ENCODE measurements around the gene SRGAP1. TPM values are rescaled to one million over a fixed set of nuclear protein-coding genes. Genes with fewer than 3 reads are reported as not detected.

The SRGAP1 gene
- total RNA-seq, 6 experiments from 2014 or later: 1.3 to 5.0 (median 3.0) TPM

GRCh38 chr12:63982604-63983295, 138.2 kb downstream of the SRGAP1 start:
- H3K4me1 ChIP-seq: no peaks in the 10 kb centered on the region
- intact Hi-C loops (cut with DNase I): no loop called here
- TF ChIP-seq POLR2A (IDR thresholded peaks at IDR 0.05): no peak
- TF ChIP-seq, protein P1, sequence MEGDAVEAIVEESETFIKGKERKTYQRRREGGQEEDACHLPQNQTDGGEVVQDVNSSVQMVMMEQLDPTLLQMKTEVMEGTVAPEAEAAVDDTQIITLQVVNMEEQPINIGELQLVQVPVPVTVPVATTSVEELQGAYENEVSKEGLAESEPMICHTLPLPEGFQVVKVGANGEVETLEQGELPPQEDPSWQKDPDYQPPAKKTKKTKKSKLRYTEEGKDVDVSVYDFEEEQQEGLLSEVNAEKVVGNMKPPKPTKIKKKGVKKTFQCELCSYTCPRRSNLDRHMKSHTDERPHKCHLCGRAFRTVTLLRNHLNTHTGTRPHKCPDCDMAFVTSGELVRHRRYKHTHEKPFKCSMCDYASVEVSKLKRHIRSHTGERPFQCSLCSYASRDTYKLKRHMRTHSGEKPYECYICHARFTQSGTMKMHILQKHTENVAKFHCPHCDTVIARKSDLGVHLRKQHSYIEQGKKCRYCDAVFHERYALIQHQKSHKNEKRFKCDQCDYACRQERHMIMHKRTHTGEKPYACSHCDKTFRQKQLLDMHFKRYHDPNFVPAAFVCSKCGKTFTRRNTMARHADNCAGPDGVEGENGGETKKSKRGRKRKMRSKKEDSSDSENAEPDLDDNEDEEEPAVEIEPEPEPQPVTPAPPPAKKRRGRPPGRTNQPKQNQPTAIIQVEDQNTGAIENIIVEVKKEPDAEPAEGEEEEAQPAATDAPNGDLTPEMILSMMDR (IDR thresholded peaks at IDR 0.05): no peak
- no peaks in the 10 kb centered on the region for H3K9me3 ChIP-seq
- no peak for DNase-seq
- no peaks in the 10 kb centered on the region for H3K36me3 ChIP-seq
- ATAC-seq: no peak
- H3K27ac ChIP-seq: no peak overlapping the region
- H3K4me3 ChIP-seq: no peak overlapping the region
- H3K27me3 ChIP-seq: no peaks in the 10 kb centered on the region
- WGBS (ENCODE audit: insufficient coverage, low coverage, low lambda C conversion rate, missing lambda C conversion rate): 95% methylated on average over 4 of the region's 4 CpGs

DNA sequence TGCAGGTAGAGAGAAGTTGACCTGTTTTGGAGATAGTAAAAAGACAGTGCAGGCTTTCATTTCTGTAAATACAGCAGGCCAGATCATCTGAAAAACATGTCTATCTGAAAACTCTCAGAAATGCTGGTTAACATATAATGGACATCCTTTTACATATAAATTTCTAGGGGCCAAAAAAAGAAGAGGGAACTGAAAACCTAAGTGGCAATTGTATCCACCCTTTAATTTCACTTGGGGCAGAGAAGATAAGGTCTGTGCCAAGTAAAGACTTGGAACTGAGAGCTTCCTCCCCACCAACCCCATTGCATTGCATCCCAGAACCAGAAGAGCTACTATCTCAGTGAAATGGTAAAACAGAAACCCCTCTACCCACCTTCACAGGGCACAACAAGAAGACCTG, 141.0 kb downstream of the SRGAP1 start:
- TF ChIP-seq, protein P1 (IDR thresholded peaks at IDR 0.05): no peak
- no peak for TF ChIP-seq POLR2A (IDR thresholded peaks at IDR 0.05)
- Histone ChIP-seq H3K4me3 (no peak overlapping the region), H3K27ac (no peak overlapping the region), H3K9me3 (no peaks in the 10 kb centered on the region), H3K4me1 (no peaks in the 10 kb centered on the region), H3K27me3 (no peaks in the 10 kb centered on the region), H3K36me3 (no peaks in the 10 kb centered on the region)
- DNase-seq: no peak
- intact Hi-C loops (cut with DNase I): no loop called here
- ATAC-seq: no peak

GRCh38 chr12:63985945-63986344, 141.4 kb downstream of the SRGAP1 start:
- intact Hi-C loops (cut with DNase I): no loop called here
- ATAC-seq: no peak
- Histone ChIP-seq H3K27ac (no peak overlapping the region), H3K4me1 (no peaks in the 10 kb centered on the region), H3K9me3 (no peaks in the 10 kb centered on the region), H3K27me3 (no peaks in the 10 kb centered on the region), H3K36me3 (no peaks in the 10 kb centered on the region), H3K4me3 (no peak overlapping the region)
- DNase-seq: no peak
- WGBS (ENCODE audit: insufficient coverage, low coverage, low lambda C conversion rate, missing lambda C conversion rate): 83% methylated on average over 2 of the region's 2 CpGs
- TF ChIP-seq POLR2A (IDR thresholded peaks at IDR 0.05): no peak
- TF ChIP-seq, protein P1 (IDR thresholded peaks at IDR 0.05): no peak

GRCh38 chr12:63989301-63989845, 144.9 kb downstream of the SRGAP1 start:
- Histone ChIP-seq H3K9me3 (no peaks in the 10 kb centered on the region), H3K27ac (no peak overlapping the region), H3K4me1 (no peaks in the 10 kb centered on the region), H3K27me3 (no peaks in the 10 kb centered on the region), H3K36me3 (no peaks in the 10 kb centered on the region), H3K4me3 (no peak overlapping the region)
- no peak for DNase-seq
- 73% methylated on average over 2 of the region's 2 CpGs for WGBS (ENCODE audit: insufficient coverage, low coverage, low lambda C conversion rate, missing lambda C conversion rate)
- ATAC-seq: no peak
- TF ChIP-seq, protein P1 (IDR thresholded peaks at IDR 0.05): no peak
- no peak for TF ChIP-seq POLR2A (IDR thresholded peaks at IDR 0.05)
- intact Hi-C loops (cut with DNase I): no loop called here

All from right lobe of liver (tissue), 6 donors.